H9 (cell line): ENCODE results near the gene TMEM82. TPM values are rescaled to one million over a fixed set of nuclear protein-coding genes. Genes with fewer than 3 reads are reported as not detected.
A peak's percentile ranks its signal among the peaks of the same experiment; 100 is the strongest.

Source experiments
- DNase-seq: peaks from one replicate; pipeline ENCODE4 v3.0.0-alpha.2; 2017
- H2AFZ ChIP-seq: one replicate; pipeline ENCODE4 v1.6.1; 2013; ENCODE audit warnings: mild to moderate bottlenecking, low read length, control low read depth, moderate library complexity
- H2AK5ac ChIP-seq: 2 replicates; pipeline ENCODE4 v1.6.1; 2013; ENCODE audit warnings: low read length, control low read depth, mixed read lengths; ENCODE audit not compliant: insufficient read length
- H2BK120ac ChIP-seq: one replicate; pipeline ENCODE4 v1.6.1; 2013; ENCODE audit warnings: low read depth, mild to moderate bottlenecking, low read length, control low read depth, inconsistent platforms; ENCODE audit not compliant: poor library complexity, severe bottlenecking
- H2BK12ac ChIP-seq: 2 replicates; pipeline ENCODE4 v1.6.1; 2013; ENCODE audit warnings: low read length, control low read depth, mixed read lengths, low read depth; ENCODE audit not compliant: insufficient read length
- H2BK15ac ChIP-seq: 2 replicates; pipeline ENCODE4 v1.6.1; 2013; ENCODE audit warnings: low read depth, low read length, control low read depth
- H2BK20ac ChIP-seq: one replicate; pipeline ENCODE4 v1.6.1; 2013; ENCODE audit warnings: low read depth, mild to moderate bottlenecking, low read length, control low read depth, inconsistent platforms; ENCODE audit not compliant: poor library complexity, severe bottlenecking
- H2BK5ac ChIP-seq: 2 replicates; pipeline ENCODE4 v1.6.1; 2013; ENCODE audit warnings: low read length, control low read depth, mixed read lengths; ENCODE audit not compliant: insufficient read length
- H3K14ac ChIP-seq: 2 replicates; pipeline ENCODE4 v1.6.1; 2013; ENCODE audit warnings: low read length, control low read depth; ENCODE audit not compliant: insufficient read depth
- H3K18ac ChIP-seq: 2 replicates; pipeline ENCODE4 v1.6.1; 2013; ENCODE audit warnings: low read depth, mild to moderate bottlenecking, mixed read lengths, low read length, control low read depth; ENCODE audit not compliant: insufficient read length
- H3K23ac ChIP-seq: 2 replicates; pipeline ENCODE4 v1.6.1; 2013; ENCODE audit warnings: low read length, control low read depth, mixed read lengths, low read depth; ENCODE audit not compliant: insufficient read length
- H3K23me2 ChIP-seq: 2 replicates; pipeline ENCODE4 v1.6.1; 2013; ENCODE audit warnings: low read depth, mild to moderate bottlenecking, mixed read lengths, low read length, control low read depth; ENCODE audit not compliant: insufficient read length, poor library complexity, severe bottlenecking
- H3K27ac ChIP-seq: 2 replicates; pipeline ENCODE4 v1.5.1; 2013; ENCODE audit warnings: low read length, control low read depth, mixed read lengths, low read depth; ENCODE audit not compliant: insufficient read length
- H3K27me3 ChIP-seq: 2 replicates; pipeline ENCODE4 v1.6.1; 2013; ENCODE audit warnings: low read length, control low read depth, inconsistent platforms; ENCODE audit not compliant: insufficient read depth
- H3K4ac ChIP-seq: 2 replicates; pipeline ENCODE4 v1.6.1; 2013; ENCODE audit warnings: low read depth, mild to moderate bottlenecking, control low read depth, inconsistent platforms, low read length, moderate library complexity
- H3K4me1 ChIP-seq: 2 replicates; pipeline ENCODE4 v1.6.1; 2013; ENCODE audit warnings: low read length, control low read depth, inconsistent platforms; ENCODE audit not compliant: insufficient read depth
- H3K4me2 ChIP-seq: 2 replicates; pipeline ENCODE4 v1.6.1; 2013; ENCODE audit warnings: low read length, control low read depth, mixed read lengths; ENCODE audit not compliant: insufficient read length, insufficient read depth
- H3K56ac ChIP-seq: 2 replicates; pipeline ENCODE4 v1.6.1; 2013; ENCODE audit warnings: low read depth, mild to moderate bottlenecking, mixed read lengths, low read length, control low read depth; ENCODE audit not compliant: insufficient read length
- H3K79me1 ChIP-seq: 2 replicates; pipeline ENCODE4 v1.6.1; 2013; ENCODE audit warnings: low read depth, mild to moderate bottlenecking, moderate library complexity, low read length, control low read depth, inconsistent platforms; ENCODE audit not compliant: insufficient read depth, poor library complexity, severe bottlenecking
- H3K79me2 ChIP-seq: 2 replicates; pipeline ENCODE4 v1.6.1; 2013; ENCODE audit warnings: low read length, control low read depth, inconsistent platforms; ENCODE audit not compliant: insufficient read depth
- H3K9ac ChIP-seq: 2 replicates; pipeline ENCODE4 v1.6.1; 2013; ENCODE audit warnings: low read length, control low read depth, mixed read lengths; ENCODE audit not compliant: insufficient read length; ENCODE audit errors: extremely low read depth
- H3K9me3 ChIP-seq: one replicate; pipeline ENCODE4 v1.6.1; 2013; ENCODE audit warnings: low read depth, low read length, inconsistent platforms; ENCODE audit not compliant: control insufficient read depth
- H3T11ph ChIP-seq: one replicate; pipeline ENCODE4 v1.6.1; 2013; ENCODE audit warnings: mild to moderate bottlenecking, low read length, control low read depth, inconsistent platforms
- H4K20me1 ChIP-seq: one replicate; pipeline ENCODE4 v1.6.1; 2013; ENCODE audit not compliant: control insufficient read depth, insufficient read length, insufficient read depth
- H4K5ac ChIP-seq: 2 replicates; pipeline ENCODE4 v1.6.1; 2013; ENCODE audit warnings: low read depth, mild to moderate bottlenecking, mixed read lengths, low read length, control low read depth; ENCODE audit not compliant: insufficient read length
- H4K8ac ChIP-seq: replicated peaks from 2 replicates; pipeline ENCODE4 v1.6.1; 2013; ENCODE audit warnings: low read length, control low read depth, mixed read lengths, low read depth; ENCODE audit not compliant: insufficient read length
- H4K91ac ChIP-seq: 2 replicates; pipeline ENCODE4 v1.6.1; 2013; ENCODE audit warnings: low read depth, mild to moderate bottlenecking, moderate library complexity, mixed read lengths, low read length, control low read depth; ENCODE audit not compliant: insufficient read length
- H3K27ac Mint-ChIP-seq, 3 experiments: 2 replicates in 2 of 3; 3 replicates in 1 of 3; pipeline ENCODE4 v1.8.0; 2020 to 2021; ENCODE audit warnings: mixed read lengths in 3 of 3, mild to moderate bottlenecking in 1 of 3, moderate library complexity in 1 of 3
- H3K27me3 Mint-ChIP-seq: 2 replicates; pipeline ENCODE4 v1.8.0; 2021; ENCODE audit warnings: low read depth, mild to moderate bottlenecking, moderate library complexity, mixed read lengths
- H3K36me3 Mint-ChIP-seq, 3 experiments: 2 replicates in 2 of 3; 3 replicates in 1 of 3; pipeline ENCODE4 v1.8.0; 2020 to 2021; ENCODE audit warnings: low read depth in 3 of 3, mixed read lengths in 3 of 3; ENCODE audit not compliant: insufficient read depth in 1 of 3
- H3K4me1 Mint-ChIP-seq, 2 experiments: 2 replicates each; pipeline ENCODE4 v1.8.0; 2020; ENCODE audit warnings: mixed read lengths in 2 of 2
- H3K4me3 Mint-ChIP-seq, 2 experiments: 2 replicates in 1 of 2; 3 replicates in 1 of 2; pipeline ENCODE4 v1.8.0; 2020 to 2021; ENCODE audit warnings: mild to moderate bottlenecking in 2 of 2, mixed read lengths in 2 of 2, moderate library complexity in 1 of 2
- H3K9me3 Mint-ChIP-seq, 2 experiments: 2 replicates in 1 of 2; 3 replicates in 1 of 2; pipeline ENCODE4 v1.8.0; 2020; ENCODE audit warnings: mild to moderate bottlenecking in 2 of 2, mixed read lengths in 2 of 2, moderate library complexity in 1 of 2
- CTCF ChIP-seq: fragments of 200-600 bp; sonication (generic); conservative IDR thresholded peaks from 3 replicates; pipeline ENCODE4 v1.8.0; 2021; ENCODE audit warnings: antibody characterized with exemption, mild to moderate bottlenecking
- WGBS: extraction: QIAGEN DNeasy Blood & Tissue Kit; methylation state at CpG from one replicate; pipeline ENCODE4 v1.1.7; 2013; ENCODE audit warnings: missing lambda C conversion rate, low lambda C conversion rate, mixed read lengths; ENCODE audit not compliant: insufficient read length; ENCODE audit errors: extremely low coverage; 5-methylcytosine and 5-hydroxymethylcytosine counted together
- total RNA-seq: library from RNA; stranded (reverse); gene quantifications from 2 replicates; pipeline ENCODE4 v1.2.1, GENCODE V29; 2021

TMEM82 gene
- total RNA-seq, 1 experiment from 2014 or later = 1.4 TPM

GRCh38 chr1:15714406-15715136 lies 27.7 kb upstream of the TMEM82 start:
- Mint-ChIP-seq H3K27me3 (no peaks in the 10 kb centered on the region), H3K27ac (peak overlapping the region in 2 of 3 experiments; percentile 73 to 91; a peak in 5 of 7 replicates), H3K9me3 (no peaks in the 10 kb centered on the region), H3K4me3 (no peak overlapping the region), H3K36me3 (peaks cover 9 to 37% (median 31%) of the 10 kb centered on the region in 3 experiments), H3K4me1 (no peaks in the 10 kb centered on the region)
- peaks cover 3% of the 10 kb centered on the region for H3K79me1 ChIP-seq
- H2BK120ac ChIP-seq = no peak overlapping the region
- no peaks in the 10 kb centered on the region for H4K20me1 ChIP-seq
- WGBS = no CpG with 5 or more reads among the region's 4 CpGs
- H3K27me3 ChIP-seq = no peaks in the 10 kb centered on the region
- DNase-seq = no peak
- H2AK5ac ChIP-seq = no peak overlapping the region
- H2BK15ac ChIP-seq = no peak overlapping the region
- no peaks in the 10 kb centered on the region for H3K79me2 ChIP-seq
- no peaks in the 10 kb centered on the region for H3K23me2 ChIP-seq
- no peak overlapping the region for H2BK5ac ChIP-seq
- no peak overlapping the region for H4K8ac ChIP-seq
- no peaks in the 10 kb centered on the region for H3K9me3 ChIP-seq
- H2AFZ ChIP-seq = no peak overlapping the region
- no peak overlapping the region for H3K4ac ChIP-seq
- H3K18ac ChIP-seq = no peak overlapping the region
- no peak overlapping the region for H2BK20ac ChIP-seq
- no peak overlapping the region for H3K23ac ChIP-seq
- TF ChIP-seq CTCF = no peak
- no peak overlapping the region for H3K27ac ChIP-seq
- H2BK12ac ChIP-seq = no peak overlapping the region
- H3T11ph ChIP-seq = no peak overlapping the region
- H3K4me1 ChIP-seq = no peaks in the 10 kb centered on the region
- no peak overlapping the region; the same call in 1 of the 2 replicates for H3K14ac ChIP-seq
- no peak overlapping the region for H4K91ac ChIP-seq
- H3K4me2 ChIP-seq = no peak overlapping the region
- no peak overlapping the region for H3K56ac ChIP-seq
- no peak overlapping the region for H3K9ac ChIP-seq
- H4K5ac ChIP-seq = no peak overlapping the region
